Measurements from ENCODE around the gene NCKAP5. TPM values are rescaled to one million over a fixed set of nuclear protein-coding genes. Genes with fewer than 3 reads are reported as not detected.

The NCKAP5 gene
- total RNA-seq, 4 donors from 2014 or later = 0.03 to 0.55 (median 0.33) TPM

- intact Hi-C loops (cut with DNase I; ENCODE audit: low total_unique reads) = no loop called here
- no peak overlapping the region for H3K4me3 ChIP-seq
- H3K36me3 ChIP-seq = no peaks in the 10 kb centered on the region
- in situ Hi-C loops (cut with MboI; ENCODE audit: low sequenced_read_pairs in 4 of 4) = no loop called here
- TF ChIP-seq CTCF (IDR thresholded peaks at IDR 0.05 in 4 of 5, conservative IDR thresholded peaks at IDR 0.05 in 1 of 5) (no peak), POLR2A (IDR thresholded peaks at IDR 0.05) (no peak)
- DNase-seq = no peak
- no peaks in the 10 kb centered on the region for H3K27me3 ChIP-seq
- no peak overlapping the region for H3K27ac ChIP-seq
- no peak for ATAC-seq
- H3K9me3 ChIP-seq = no peaks in the 10 kb centered on the region
- H3K4me1 ChIP-seq = no peaks in the 10 kb centered on the region
These were observed 49.4 kb downstream of the NCKAP5 start for GRCh38 chr2:133518700-133519344.

- intact Hi-C loops (cut with DNase I; ENCODE audit: low total_unique reads) (no loop called here), in situ Hi-C loops (cut with MboI; ENCODE audit: low sequenced_read_pairs in 4 of 4) (no loop called here)
- no peak for ATAC-seq
These were observed 50.4 kb downstream of the NCKAP5 start for GRCh38 chr2:133517876-133518275.

DNA sequence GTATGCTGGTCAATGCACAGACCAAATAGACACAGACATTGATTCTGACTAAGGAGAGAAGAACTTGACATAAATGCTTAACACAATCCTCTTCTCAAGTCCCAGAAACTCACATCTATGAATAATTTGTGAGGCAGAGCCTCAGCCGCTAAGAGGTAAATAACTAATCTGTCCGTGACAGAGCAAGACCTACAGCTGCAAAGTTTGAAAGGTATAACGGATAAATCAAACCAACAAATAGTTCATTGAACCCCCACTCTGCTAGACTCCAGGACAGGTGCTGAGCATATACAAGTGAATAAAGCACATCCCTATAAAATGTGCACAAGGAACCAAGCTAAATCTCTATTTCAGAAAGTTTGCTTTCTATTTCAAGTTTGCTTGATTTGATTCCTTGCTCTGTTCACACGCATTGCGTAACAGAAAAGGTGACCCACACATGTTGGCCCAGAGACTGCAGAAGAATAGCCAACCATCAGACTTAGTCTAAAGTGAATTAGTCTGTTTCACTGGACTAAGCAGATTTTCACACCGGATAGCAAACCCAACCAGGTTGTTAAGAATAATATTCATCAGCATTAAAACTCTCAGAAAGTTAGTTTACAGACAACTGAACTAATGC lies 51.7 kb downstream of the NCKAP5 start:
- intact Hi-C loops (cut with DNase I; ENCODE audit: low total_unique reads) (no loop called here), in situ Hi-C loops (cut with MboI; ENCODE audit: low sequenced_read_pairs in 4 of 4) (no loop called here)
- DNase-seq (no peak), ATAC-seq (no peak)
- Histone ChIP-seq H3K9me3 (no peaks in the 10 kb centered on the region), H3K4me3 (no peak overlapping the region), H3K27ac (no peak overlapping the region), H3K36me3 (no peaks in the 10 kb centered on the region), H3K4me1 (no peaks in the 10 kb centered on the region), H3K27me3 (no peaks in the 10 kb centered on the region)
- TF ChIP-seq POLR2A (IDR thresholded peaks at IDR 0.05) (no peak), CTCF (IDR thresholded peaks at IDR 0.05 in 4 of 5, conservative IDR thresholded peaks at IDR 0.05 in 1 of 5) (no peak)

More at GRCh38 chr2:133517876-133518275, 50.4 kb downstream of the NCKAP5 start:
- no peaks in the 10 kb centered on the region for H3K27me3 ChIP-seq
- H3K4me3 ChIP-seq = no peak overlapping the region
- H3K36me3 ChIP-seq = no peaks in the 10 kb centered on the region
- TF ChIP-seq CTCF (IDR thresholded peaks at IDR 0.05 in 4 of 5, conservative IDR thresholded peaks at IDR 0.05 in 1 of 5) (no peak), POLR2A (IDR thresholded peaks at IDR 0.05) (no peak)
- DNase-seq = no peak
- no peak overlapping the region for H3K27ac ChIP-seq
- no peaks in the 10 kb centered on the region for H3K9me3 ChIP-seq
- no peaks in the 10 kb centered on the region for H3K4me1 ChIP-seq

DNA sequence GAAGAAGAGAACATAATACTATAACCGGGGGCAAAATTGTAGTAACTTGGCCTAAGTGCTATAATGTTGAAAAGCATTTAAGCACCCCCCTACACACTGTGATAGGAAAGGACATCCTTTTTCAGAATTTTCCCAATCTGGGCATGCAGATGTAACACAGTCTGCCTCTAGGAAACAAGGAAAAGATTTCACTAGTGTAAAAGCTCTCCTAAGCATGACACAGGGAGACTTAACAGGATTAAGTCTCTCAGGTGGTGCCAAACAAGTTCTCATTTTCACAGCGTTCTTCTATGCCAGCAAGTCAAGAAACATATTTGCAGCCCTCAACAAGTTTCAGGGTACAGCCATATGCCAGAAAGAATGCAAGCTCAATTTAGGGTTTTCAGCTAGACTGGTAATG lies 53.0 kb downstream of the NCKAP5 start:
- Histone ChIP-seq H3K4me1 (no peaks in the 10 kb centered on the region), H3K9me3 (no peaks in the 10 kb centered on the region), H3K27ac (no peak overlapping the region), H3K27me3 (no peaks in the 10 kb centered on the region), H3K4me3 (no peak overlapping the region), H3K36me3 (no peaks in the 10 kb centered on the region)
- ATAC-seq (no peak), DNase-seq (no peak)
- in situ Hi-C loops (cut with MboI; ENCODE audit: low sequenced_read_pairs in 4 of 4) = no loop called here
- intact Hi-C loops (cut with DNase I; ENCODE audit: low total_unique reads) = no loop called here
- TF ChIP-seq POLR2A (IDR thresholded peaks at IDR 0.05) = no peak
- TF ChIP-seq CTCF (IDR thresholded peaks at IDR 0.05 in 4 of 5, conservative IDR thresholded peaks at IDR 0.05 in 1 of 5) = no peak
